GM19238 (cell line): ENCODE data around the gene BHLHA15.

Experiments
- DNase-seq: peaks from one replicate; pipeline ENCODE4 v3.0.0; 2011; ENCODE audit warnings: low spot score; ENCODE audit not compliant: insufficient read length

BHLHA15 gene

DNA sequence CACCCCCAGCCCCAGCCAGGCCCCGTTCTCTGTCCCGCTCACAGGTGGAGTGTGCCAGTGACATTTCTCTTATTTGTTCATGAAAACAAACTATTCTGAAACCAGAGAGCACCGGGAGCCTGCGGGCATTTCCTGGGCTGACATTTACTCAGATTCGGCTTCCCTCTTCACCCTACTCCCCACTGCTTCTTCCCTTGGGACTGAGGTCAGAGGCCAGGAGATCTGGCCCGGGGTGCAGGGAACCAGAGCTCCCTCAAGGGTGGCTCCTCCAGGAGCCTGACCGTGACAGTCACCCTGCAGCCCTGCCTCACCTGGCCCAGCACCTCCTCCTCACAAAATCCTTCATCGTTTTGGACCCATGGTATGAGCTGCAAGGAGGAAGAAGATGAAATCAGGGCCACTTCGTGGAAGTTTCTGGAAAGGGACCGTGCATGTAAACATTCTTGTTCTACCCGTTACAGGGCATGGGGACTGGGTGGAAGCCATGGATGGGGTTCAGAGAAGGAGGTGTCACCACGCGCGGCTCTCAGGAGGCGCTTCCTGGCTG lies 12.2 kb downstream of the BHLHA15 start:
- DNase-seq = no peak

GRCh38 chr7:98223898-98224700 lies 12.9 kb downstream of the BHLHA15 start:
- DNase-seq = no peak

GRCh38 chr7:98224701-98225181 lies 13.5 kb downstream of the BHLHA15 start:
- DNase-seq = no peak

DNA sequence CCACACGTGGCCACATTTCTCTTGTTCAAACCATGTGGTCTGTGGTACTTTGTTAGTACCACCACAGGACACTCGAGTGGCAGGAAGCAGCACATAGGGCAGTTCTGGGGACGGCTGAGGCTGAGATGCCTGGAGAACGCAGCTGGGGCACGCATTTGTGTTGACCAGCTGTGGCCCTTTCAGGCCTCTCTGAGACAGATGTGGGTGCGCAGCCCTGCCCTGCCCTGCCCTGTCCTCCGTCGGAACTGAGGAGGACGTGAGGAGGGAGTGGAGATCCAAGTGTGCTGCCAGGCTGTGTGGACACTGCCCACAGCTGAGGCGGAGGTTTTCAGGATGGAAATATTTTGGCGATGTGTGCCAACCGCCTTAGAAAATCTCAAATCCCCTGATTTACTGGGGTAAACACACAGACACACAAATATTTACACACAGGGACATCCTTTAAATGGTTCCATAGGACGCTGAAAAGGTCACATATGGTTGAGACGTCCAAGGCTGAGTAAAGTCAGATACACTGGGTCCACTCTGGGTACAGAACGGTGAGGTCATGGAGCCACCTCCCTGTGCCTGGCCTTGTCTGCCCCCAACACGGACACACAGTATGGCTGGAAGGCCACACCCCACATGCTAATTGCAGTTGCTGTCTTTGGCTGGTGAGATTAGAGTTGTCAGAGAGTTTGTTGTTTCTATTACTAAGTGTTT lies 14.8 kb downstream of the BHLHA15 start:
- no peak for DNase-seq

DNA sequence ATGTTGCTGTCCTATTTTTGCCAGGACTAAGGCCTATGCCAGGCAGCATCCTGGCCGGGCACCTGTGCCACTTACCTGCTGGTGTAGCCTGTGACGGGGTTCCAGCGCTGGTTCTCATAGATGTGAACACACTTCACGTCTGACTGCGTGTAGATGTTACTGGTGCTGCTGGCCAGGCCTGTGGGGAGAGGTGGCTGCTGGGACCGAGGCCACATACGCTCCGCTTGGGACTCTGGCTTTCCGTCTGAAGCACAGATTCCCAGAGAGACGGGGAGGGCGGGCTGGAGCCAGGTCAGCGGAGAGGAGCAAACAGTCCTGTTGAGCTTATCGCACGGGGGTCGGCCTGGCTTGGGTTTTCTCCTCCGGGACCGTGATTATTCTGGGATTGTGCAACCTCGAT lies 16.7 kb downstream of the BHLHA15 start:
- no peak for DNase-seq

- DNase-seq = no peak
Observed at GRCh38 chr7:98228801-98229200, 17.6 kb downstream of the BHLHA15 start.

- DNase-seq = no peak
Observed at GRCh38 chr7:98229441-98229840, 18.2 kb downstream of the BHLHA15 start.

DNA sequence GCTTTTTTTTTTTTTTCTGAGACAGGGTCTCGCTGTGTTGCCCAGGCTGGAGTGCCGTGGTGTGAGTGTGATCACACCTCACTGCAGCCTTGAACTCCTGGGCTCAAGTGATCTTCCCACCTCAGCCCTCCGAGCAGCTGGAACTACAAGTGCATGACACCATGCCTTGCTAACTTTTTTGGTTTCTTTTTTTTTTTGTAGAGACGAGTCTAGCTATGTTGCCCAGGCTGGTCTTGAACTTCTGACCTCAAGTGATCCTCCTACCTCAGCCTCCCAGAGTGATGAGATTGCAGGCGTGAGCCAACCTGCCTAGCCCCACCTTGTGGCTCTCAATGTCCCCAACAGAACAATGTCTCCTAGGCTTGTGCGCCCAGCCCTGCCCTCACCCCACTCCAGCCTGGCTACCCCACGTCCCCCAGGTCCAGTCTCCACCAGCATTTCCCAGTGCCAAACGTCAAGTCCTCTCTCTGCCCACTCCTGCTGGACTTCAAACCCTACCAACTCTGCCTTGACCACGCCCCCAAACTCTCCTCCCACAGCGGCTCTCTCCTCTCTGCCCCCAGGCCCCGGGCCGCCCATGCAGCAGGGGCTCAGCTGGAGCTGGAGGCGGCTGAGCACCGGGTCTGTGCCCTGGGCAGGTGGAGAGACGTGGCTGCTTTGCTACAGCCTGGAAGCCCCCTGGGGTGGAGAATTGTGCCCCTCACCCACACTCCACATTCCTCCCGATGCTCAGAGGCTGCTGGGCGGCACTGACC lies 18.9 kb downstream of the BHLHA15 start:
- DNase-seq = no peak

GRCh38 chr7:98230746-98231471 lies 19.7 kb downstream of the BHLHA15 start:
- DNase-seq = no peak

DNA sequence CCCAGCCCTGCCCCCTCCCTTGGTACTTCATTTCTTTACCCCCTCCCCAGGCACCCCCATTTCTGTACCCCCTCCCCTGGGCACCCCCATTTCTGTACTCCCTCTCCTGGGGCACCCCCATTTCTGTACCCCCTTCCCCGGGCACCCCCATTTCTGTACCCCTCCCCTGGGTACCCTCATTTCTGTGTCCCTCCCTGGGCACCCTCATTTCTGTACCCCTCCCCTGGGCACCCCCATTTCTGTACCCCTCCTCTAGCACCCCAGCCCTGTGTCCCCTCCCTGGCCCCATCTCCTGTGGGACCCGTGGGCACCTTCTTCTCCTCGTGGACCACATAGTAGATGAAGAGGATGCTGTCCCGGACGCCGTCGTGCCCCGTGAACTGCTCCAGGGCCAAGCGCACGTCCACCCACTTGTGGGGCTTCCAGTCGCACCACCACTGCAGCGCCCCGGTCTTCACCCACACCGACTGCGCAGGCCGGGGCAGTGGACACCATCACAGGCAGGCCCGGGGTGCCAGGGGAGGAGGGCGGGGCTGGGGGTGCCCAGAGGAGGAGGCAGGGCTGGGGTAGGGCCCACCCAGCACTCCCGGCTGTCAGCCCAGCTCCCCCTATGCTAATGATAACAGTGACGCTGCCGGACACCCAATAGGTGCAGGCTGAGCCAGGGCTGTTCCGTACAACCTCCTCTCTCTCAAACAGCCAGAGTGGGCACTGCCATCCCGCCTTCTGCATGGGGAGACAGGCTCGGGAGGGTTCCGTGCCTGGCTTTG lies 20.4 kb downstream of the BHLHA15 start:
- DNase-seq = no peak

DNA sequence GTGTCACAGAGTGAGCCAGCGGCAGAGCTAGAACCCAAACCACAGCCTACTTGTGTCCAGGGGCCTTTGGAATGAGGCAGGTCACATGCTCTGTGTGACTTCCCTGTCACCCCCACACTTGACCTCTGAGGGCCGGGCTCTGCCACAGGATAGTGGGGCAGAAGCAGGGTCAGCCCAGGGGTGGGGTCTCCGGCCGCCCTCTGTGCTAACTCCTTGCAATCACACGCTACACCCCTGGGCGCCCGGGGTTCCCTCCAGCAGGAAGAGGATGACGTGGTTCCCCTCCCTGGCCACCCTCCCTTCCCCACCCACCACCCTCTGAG lies 21.0 kb downstream of the BHLHA15 start:
- DNase-seq = no peak

- no peak for DNase-seq
Observed at GRCh38 chr7:98232799-98233198, 21.6 kb downstream of the BHLHA15 start.

GRCh38 chr7:98233219-98234070 lies 22.2 kb downstream of the BHLHA15 start:
- no peak for DNase-seq

DNA sequence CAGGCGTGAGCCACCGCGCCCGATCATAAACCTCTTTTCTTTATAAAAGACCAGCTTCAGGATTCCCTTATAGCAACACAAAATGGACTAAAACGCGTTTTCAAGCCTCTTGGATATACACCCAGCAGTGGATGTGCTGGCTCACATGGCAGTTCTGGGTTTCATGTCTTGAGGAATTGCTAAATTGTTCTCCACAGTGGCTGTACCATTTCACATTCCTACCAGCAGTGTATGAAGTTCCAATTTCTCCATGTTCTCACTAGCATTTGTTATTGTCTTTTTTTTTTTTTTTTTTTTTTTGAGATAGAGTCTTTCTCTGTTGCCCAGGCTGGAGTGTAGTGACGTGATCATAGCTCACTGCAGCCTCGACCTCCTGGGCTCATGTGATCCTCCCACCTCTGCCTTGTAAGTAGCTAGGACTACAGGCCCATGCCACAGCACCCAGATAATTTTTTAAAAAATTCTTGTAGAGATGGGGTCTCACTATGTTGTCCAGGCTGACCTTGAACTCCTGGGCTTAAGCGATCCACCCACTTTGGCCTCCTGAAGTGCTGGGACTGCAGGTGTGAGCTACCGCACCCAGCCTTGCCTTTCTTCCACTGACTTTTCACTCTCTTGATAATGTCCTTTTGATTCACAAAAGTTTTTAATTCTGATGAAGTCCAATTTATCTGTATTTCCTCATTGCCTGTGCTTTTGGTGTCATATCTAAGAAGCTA lies 23.3 kb downstream of the BHLHA15 start:
- no peak for DNase-seq

DNA sequence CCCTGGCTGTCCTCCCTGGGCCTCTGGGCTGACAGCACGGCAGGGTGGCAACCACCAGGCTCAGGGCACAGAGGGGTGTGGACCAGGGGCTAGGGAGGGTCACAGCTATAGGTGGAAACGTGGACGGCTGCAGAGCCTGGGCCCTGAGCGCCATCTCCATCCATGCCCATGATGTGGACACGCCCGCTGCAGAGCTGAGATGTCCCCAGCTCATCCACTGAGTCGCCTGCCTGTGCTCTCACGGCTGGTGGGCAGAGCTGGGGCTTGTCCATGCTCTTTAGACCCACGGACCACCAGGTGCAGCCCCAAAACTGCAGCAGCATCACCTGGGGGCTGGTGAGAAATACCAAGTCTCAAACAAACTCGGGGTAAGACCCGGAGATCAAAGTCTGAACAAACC lies 24.7 kb downstream of the BHLHA15 start:
- no peak for DNase-seq

DNA sequence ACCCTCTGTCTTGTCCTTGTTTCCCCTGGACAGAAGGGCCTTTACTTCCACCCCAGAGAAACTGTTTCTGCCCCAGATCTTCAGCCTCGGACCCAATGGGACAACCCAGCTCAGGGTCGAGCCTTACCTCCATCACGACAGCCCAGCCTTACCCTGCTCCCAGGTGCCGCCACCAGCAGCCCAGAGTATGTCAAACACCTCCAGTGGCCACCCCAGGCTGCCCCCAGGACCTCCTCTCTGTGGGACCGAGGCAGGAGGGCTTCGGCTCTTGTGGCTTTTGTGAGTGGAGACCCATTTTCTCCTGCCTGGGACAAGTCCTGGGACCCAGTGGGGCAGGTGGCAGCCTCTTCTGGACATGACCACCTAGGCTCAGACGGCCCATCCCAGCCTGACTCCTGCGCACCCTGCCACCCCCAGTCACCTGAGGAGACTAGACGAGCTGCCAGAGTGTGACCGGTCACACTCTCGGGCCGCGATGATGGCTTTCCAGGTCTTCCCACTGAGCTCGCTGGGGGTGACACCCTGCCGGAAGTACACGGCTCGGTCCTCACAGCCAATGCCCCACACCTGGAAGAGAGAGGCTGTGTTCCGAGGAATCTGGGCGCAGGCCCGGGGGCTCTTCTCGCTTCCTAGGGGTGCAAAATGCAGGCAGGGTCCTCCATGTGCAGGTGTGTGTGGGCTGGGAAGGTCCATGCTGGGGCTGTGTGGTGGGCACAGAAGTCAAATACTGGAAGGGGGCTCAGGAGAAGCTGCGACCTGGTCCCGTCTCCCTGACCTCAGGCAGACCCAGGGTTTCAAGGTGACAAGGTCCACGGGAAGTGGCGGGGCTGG lies 25.3 kb downstream of the BHLHA15 start:
- no peak for DNase-seq

GRCh38 chr7:98238076-98238475 lies 26.8 kb downstream of the BHLHA15 start:
- DNase-seq = no peak

- no peak for DNase-seq
Observed at GRCh38 chr7:98238976-98239375, 27.7 kb downstream of the BHLHA15 start.
